Lower leg skin (tissue), 4 donors: Measurements from ENCODE around the gene ADCY2. TPM values are rescaled to one million over a fixed set of nuclear protein-coding genes. Genes with fewer than 3 reads are reported as not detected.
A peak's percentile ranks its signal among the peaks of the same experiment; 100 is the strongest.

ENCODE experiments used
- DNase-seq, 2 donors: peaks; one replicate each; pipeline ENCODE4 v3.0.0-alpha.2; 2019; ENCODE audit warnings: low spot score in 2 of 2
- H3K4me3 ChIP-seq: fragments of 200-600 bp; sonication (generic); 2 replicates; pipeline ENCODE4 v1.5.1; 2017; ENCODE audit warnings: mild to moderate bottlenecking, low read depth; ENCODE audit not compliant: poor library complexity, severe bottlenecking
- CTCF ChIP-seq, 3 donors: fragments of 450-650 bp; IDR thresholded peaks; one replicate each; pipeline ENCODE4 v1.5.1; 2016; ENCODE audit warnings: antibody characterized with exemption in 3 of 3, mild to moderate bottlenecking in 3 of 3, moderate library complexity in 2 of 3
- POLR2A ChIP-seq, 2 donors: fragments of 450-650 bp; IDR thresholded peaks; one replicate each; pipeline ENCODE4 v1.6.1; 2016 to 2017; ENCODE audit warnings: antibody characterized with exemption in 2 of 2, mild to moderate bottlenecking in 1 of 2, moderate library complexity in 1 of 2
- WGBS, 2 donors: methylation state at CpG; one replicate each; pipeline ENCODE4 v1.1.5; 2018; 5-methylcytosine and 5-hydroxymethylcytosine counted together
- intact Hi-C: fragments of 100-400 bp; cut with DNase I; formaldehyde crosslinking; loops from one replicate; pipeline ENCODE4 v1.15.0; 2023; ENCODE audit warnings: low total_unique reads
- total RNA-seq, 4 donors: library from RNA; depleted of rRNA; stranded (reverse); fragments of >200 nt; gene quantifications; one replicate each; pipeline ENCODE4 v1.1.0, GENCODE V29; 2016

The ADCY2 gene
- total RNA-seq, 4 donors from 2014 or later: 7.3 to 11.5 (median 8.2) TPM

GRCh38 chr5:7756453-7756852 is 360.5 kb downstream of the ADCY2 start:
- WGBS, 2 donors: 60 to 74% methylated on average over 4 of the region's 4 CpGs
- no peak for TF ChIP-seq POLR2A (IDR thresholded peaks at IDR 0.05)
- TF ChIP-seq CTCF (IDR thresholded peaks at IDR 0.05): no peak
- no peak for DNase-seq
- intact Hi-C loops: loop anchor here (10.0 kb wide), 1 partner anchor 992 kb away; no protein-coding TSS in a partner anchor
- no peak overlapping the region for H3K4me3 ChIP-seq

- TF ChIP-seq CTCF (IDR thresholded peaks at IDR 0.05): no peak
- no peak for TF ChIP-seq POLR2A (IDR thresholded peaks at IDR 0.05)
- intact Hi-C loops: loop anchor here (10.0 kb wide), 1 partner anchor 995 kb away; no protein-coding TSS in a partner anchor
- H3K4me3 ChIP-seq: no peak overlapping the region
- WGBS, 2 donors: 48 to 64% methylated on average over 8 of the region's 8 CpGs
- no peak for DNase-seq
Observed at GRCh38 chr5:7759257-7759871, 363.4 kb downstream of the ADCY2 start.

- no peak overlapping the region for H3K4me3 ChIP-seq
- no peak for DNase-seq
- WGBS, 2 donors: 87 to 92% methylated on average over 8 of the region's 8 CpGs
- no peak for TF ChIP-seq POLR2A (IDR thresholded peaks at IDR 0.05)
- no peak for TF ChIP-seq CTCF (IDR thresholded peaks at IDR 0.05)
- intact Hi-C loops: loop anchor here (10.0 kb wide), 1 partner anchor 995 kb away; no protein-coding TSS in a partner anchor
Observed at GRCh38 chr5:7759951-7760580, 364.1 kb downstream of the ADCY2 start.

GRCh38 chr5:7762267-7762666 is 366.3 kb downstream of the ADCY2 start:
- H3K4me3 ChIP-seq: no peak overlapping the region
- intact Hi-C loops: no loop called here
- TF ChIP-seq POLR2A (IDR thresholded peaks at IDR 0.05): no peak
- TF ChIP-seq CTCF (IDR thresholded peaks at IDR 0.05): no peak
- no peak for DNase-seq
- WGBS, 2 donors: 73 to 91% methylated on average over 2 of the region's 2 CpGs

GRCh38 chr5:7763621-7764072 is 367.7 kb downstream of the ADCY2 start:
- intact Hi-C loops: no loop called here
- H3K4me3 ChIP-seq: no peak overlapping the region
- no peak for TF ChIP-seq POLR2A (IDR thresholded peaks at IDR 0.05)
- WGBS, 2 donors: 53 to 59% methylated on average over 9 of the region's 9 CpGs
- DNase-seq: peak; percentile 75 to 91

- no peak overlapping the region for H3K4me3 ChIP-seq
- no peak for TF ChIP-seq POLR2A (IDR thresholded peaks at IDR 0.05)
- DNase-seq: no peak
- intact Hi-C loops: no loop called here
- 73 to 83% methylated on average over 1 of the region's 1 CpG for WGBS, 2 donors
Observed at GRCh38 chr5:7764452-7764851, 368.5 kb downstream of the ADCY2 start.
